ENCODE results near the gene FZD2.
"Not testable (repeated sequence)": the region's sequence is repeated elsewhere in the genome, so short reads cannot be mapped to it uniquely, and the experiment has no call there.

FZD2 gene

DNA sequence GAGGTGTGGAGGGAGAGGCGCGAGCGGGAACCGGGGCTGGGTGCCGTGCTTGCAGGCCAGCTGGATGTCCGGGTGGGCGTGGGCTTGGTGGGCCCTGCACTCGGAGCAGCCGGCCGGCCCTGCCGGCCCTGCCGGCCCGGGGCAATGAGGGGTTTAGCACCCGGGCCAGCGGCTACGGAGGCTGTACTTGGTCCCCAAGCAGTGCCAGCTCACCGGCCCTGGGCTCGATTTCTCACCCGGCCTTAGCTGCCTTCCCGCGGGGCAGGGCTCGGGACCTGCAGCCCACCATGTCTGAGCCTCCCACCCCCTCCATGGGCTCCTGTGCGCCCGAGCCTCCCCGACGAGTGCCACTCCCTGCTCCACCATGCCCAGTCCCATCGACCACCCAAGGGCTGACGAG is 29.3 kb upstream of the FZD2 start:
- no peak for TF ChIP-seq CTCF (IDR thresholded peaks at IDR 0.05)
- Mint-ChIP-seq H3K27me3 (ENCODE audit: low read depth, poor library complexity) (peaks cover 9% of the 10 kb centered on the region), H3K36me3 (ENCODE audit: low read depth) (peaks cover 11% of the 10 kb centered on the region), H3K4me1 (peaks cover 4% of the 10 kb centered on the region), H3K27ac (no peak overlapping the region), H3K4me3 (no peak overlapping the region), H3K9me3 (peaks cover 39% of the 10 kb centered on the region)
- no peak for DNase-seq

GRCh38 chr17:44529864-44530263 is 27.4 kb upstream of the FZD2 start:
- Mint-ChIP-seq H3K36me3 (ENCODE audit: low read depth) (peaks cover 6% of the 10 kb centered on the region), H3K27me3 (ENCODE audit: low read depth, poor library complexity) (peaks cover 11% of the 10 kb centered on the region), H3K4me1 (peaks cover 18% of the 10 kb centered on the region), H3K27ac (peak overlapping the region; percentile 36), H3K9me3 (peaks cover 32% of the 10 kb centered on the region), H3K4me3 (no peak overlapping the region)
- DNase-seq, result no peak
- TF ChIP-seq CTCF (IDR thresholded peaks at IDR 0.05), result no peak

DNA sequence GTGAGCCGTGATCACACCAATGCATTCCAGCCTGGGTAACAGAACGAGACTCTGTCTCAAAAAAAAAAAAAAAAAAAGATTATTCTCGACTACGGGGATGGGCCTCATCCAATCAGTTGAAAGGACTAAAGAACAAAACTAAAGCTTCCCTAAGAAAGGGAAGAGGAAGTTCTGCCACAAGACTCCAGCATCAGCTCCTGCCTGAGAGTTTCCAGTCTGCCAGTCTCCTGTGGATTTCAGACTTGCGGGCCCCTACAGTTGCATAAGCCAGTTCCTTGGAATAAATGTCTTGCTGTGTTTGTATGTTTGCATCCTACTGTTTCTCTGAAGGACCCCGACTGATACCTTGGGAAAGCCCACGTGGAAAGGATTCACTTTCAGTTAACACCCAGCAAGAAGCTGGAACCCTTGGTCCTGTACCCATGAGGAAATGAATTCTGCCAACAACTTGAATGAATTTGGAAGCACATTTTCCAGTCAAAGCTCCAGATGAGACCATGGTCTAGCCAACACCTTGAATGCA is 26.3 kb upstream of the FZD2 start:
- DNase-seq, result no peak
- H3K4me3 Mint-ChIP-seq, result no peak overlapping the region
- H3K36me3 Mint-ChIP-seq (ENCODE audit: low read depth), result peaks cover 6% of the 10 kb centered on the region
- H3K27me3 Mint-ChIP-seq (ENCODE audit: low read depth, poor library complexity), result peaks cover 11% of the 10 kb centered on the region
- peaks cover 28% of the 10 kb centered on the region for H3K4me1 Mint-ChIP-seq
- no peak for TF ChIP-seq CTCF (IDR thresholded peaks at IDR 0.05)
- no peak overlapping the region for H3K27ac Mint-ChIP-seq
- peaks cover 24% of the 10 kb centered on the region for H3K9me3 Mint-ChIP-seq

- peak overlapping the region; percentile 89 for H3K27ac Mint-ChIP-seq
- H3K4me1 Mint-ChIP-seq, result peaks cover 51% of the 10 kb centered on the region
- H3K4me3 Mint-ChIP-seq, result no peak overlapping the region
- peaks cover 11% of the 10 kb centered on the region for H3K27me3 Mint-ChIP-seq (ENCODE audit: low read depth, poor library complexity)
- peaks cover 6% of the 10 kb centered on the region for H3K9me3 Mint-ChIP-seq
- DNase-seq, result peak; percentile 97
- no peaks in the 10 kb centered on the region for H3K36me3 Mint-ChIP-seq (ENCODE audit: low read depth)
- TF ChIP-seq CTCF (IDR thresholded peaks at IDR 0.05), result peak; percentile 97
Measured at GRCh38 chr17:44533533-44534246, 23.6 kb upstream of the FZD2 start.

- peaks cover 72% of the 10 kb centered on the region for H3K4me1 Mint-ChIP-seq
- H3K27me3 Mint-ChIP-seq (ENCODE audit: low read depth, poor library complexity), result peaks cover 6% of the 10 kb centered on the region
- no peak for DNase-seq
- TF ChIP-seq CTCF (IDR thresholded peaks at IDR 0.05), result no peak
- H3K9me3 Mint-ChIP-seq, result peaks cover 3% of the 10 kb centered on the region
- H3K4me3 Mint-ChIP-seq, result peak overlapping the region; percentile 26
- H3K36me3 Mint-ChIP-seq (ENCODE audit: low read depth), result no peaks in the 10 kb centered on the region
- peak overlapping the region; percentile 91 for H3K27ac Mint-ChIP-seq
Measured at GRCh38 chr17:44536090-44536953, 21.0 kb upstream of the FZD2 start.

- not testable (repeated sequence) for DNase-seq; H3K9me3 Mint-ChIP-seq; H3K4me3 Mint-ChIP-seq; H3K36me3 Mint-ChIP-seq (ENCODE audit: low read depth); H3K27me3 Mint-ChIP-seq (ENCODE audit: low read depth, poor library complexity)
- Mint-ChIP-seq H3K27ac (peak overlapping the region; percentile 76), H3K4me1 (peaks cover 88% of the 10 kb centered on the region)
Measured at GRCh38 chr17:44537922-44538321, 19.4 kb upstream of the FZD2 start.

All from nephron progenitor cell (in vitro differentiated cells).